GM23338 (cell line): ENCODE measurements around the gene CDC42BPA. TPM values are rescaled to one million over a fixed set of nuclear protein-coding genes. Genes with fewer than 3 reads are reported as not detected.

Experiments
- ATAC-seq: fragments of 200-7000 bp; cut with Tn5 transposase; 3 replicates; pipeline ENCODE4 v1.9.1; 2020
- DNase-seq: peaks from one replicate; pipeline ENCODE4 v3.0.0-alpha.2; 2015; ENCODE audit warnings: low spot score
- H2AFZ ChIP-seq: fragments of 200-600 bp; sonication (generic); 2 replicates; pipeline ENCODE4 v1.8.0; 2016; ENCODE audit warnings: antibody characterized with exemption, mild to moderate bottlenecking, moderate library complexity
- H3F3A ChIP-seq: fragments of 200-600 bp; sonication (generic); replicated peaks from 2 replicates; pipeline ENCODE4 v1.8.0; 2017; ENCODE audit warnings: antibody characterized with exemption, mixed run types, low read depth
- H3K27ac ChIP-seq: fragments of 200-600 bp; sonication (generic); 2 replicates; pipeline ENCODE4 v1.6.1; 2016; ENCODE audit warnings: low read depth
- H3K27me3 ChIP-seq: fragments of 200-600 bp; sonication (generic); 2 replicates; pipeline ENCODE4 v1.8.0; 2016; ENCODE audit warnings: mild to moderate bottlenecking, mixed run types, moderate library complexity; ENCODE audit not compliant: insufficient read depth
- H3K36me3 ChIP-seq: fragments of 200-600 bp; sonication (generic); 2 replicates; pipeline ENCODE4 v1.8.0; 2016; ENCODE audit warnings: mild to moderate bottlenecking; ENCODE audit not compliant: insufficient read depth
- H3K4me1 ChIP-seq: fragments of 200-600 bp; sonication (generic); 2 replicates; pipeline ENCODE4 v1.8.0; 2016; ENCODE audit warnings: mild to moderate bottlenecking, moderate library complexity; ENCODE audit not compliant: insufficient read depth
- H3K4me2 ChIP-seq: fragments of 200-600 bp; sonication (generic); 2 replicates; pipeline ENCODE4 v1.7.1; 2017; ENCODE audit warnings: mixed run types
- H3K4me3 ChIP-seq: fragments of 200-600 bp; sonication (generic); 2 replicates; pipeline ENCODE4 v1.6.1; 2016; ENCODE audit warnings: mixed run types
- H3K79me2 ChIP-seq: fragments of 200-600 bp; sonication (generic); replicated peaks from 2 replicates; pipeline ENCODE4 v1.8.0; 2017; ENCODE audit warnings: mild to moderate bottlenecking; ENCODE audit not compliant: insufficient read depth
- H3K9me2 ChIP-seq: fragments of 200-600 bp; sonication (generic); 2 replicates; pipeline ENCODE4 v1.8.0; 2017; ENCODE audit not compliant: insufficient read depth
- H4K20me1 ChIP-seq: fragments of 200-600 bp; sonication (generic); replicated peaks from 2 replicates; pipeline ENCODE4 v1.8.0; 2017; ENCODE audit warnings: mild to moderate bottlenecking; ENCODE audit not compliant: insufficient read depth
- H3K27ac Mint-ChIP-seq: 2 replicates; pipeline ENCODE4 v1.8.0; 2020; ENCODE audit warnings: inconsistent platforms, mild to moderate bottlenecking, moderate library complexity, mixed read lengths
- H3K27me3 Mint-ChIP-seq: 3 replicates; pipeline ENCODE4 v1.8.0; 2022; ENCODE audit warnings: low read depth, mild to moderate bottlenecking, moderate library complexity, mixed read lengths, inconsistent platforms; ENCODE audit not compliant: insufficient read depth, poor library complexity
- H3K36me3 Mint-ChIP-seq: 3 replicates; pipeline ENCODE4 v1.8.0; 2021; ENCODE audit warnings: low read depth, mild to moderate bottlenecking, inconsistent platforms, moderate library complexity, mixed read lengths
- H3K4me1 Mint-ChIP-seq: 3 replicates; pipeline ENCODE4 v1.8.0; 2020; ENCODE audit warnings: mild to moderate bottlenecking, inconsistent platforms, mixed read lengths
- H3K4me3 Mint-ChIP-seq: 3 replicates; pipeline ENCODE4 v1.8.0; 2021; ENCODE audit warnings: moderate library complexity, mild to moderate bottlenecking, inconsistent platforms, mixed read lengths
- H3K9me3 Mint-ChIP-seq: 3 replicates; pipeline ENCODE4 v1.8.0; 2020; ENCODE audit warnings: moderate library complexity, mild to moderate bottlenecking, inconsistent platforms, mixed read lengths
- CREB1 ChIP-seq: fragments of 250-450 bp; sonication (Bioruptor Pico); IDR thresholded peaks from 2 replicates; pipeline ENCODE4 v1.5.0; 2020; ENCODE audit warnings: low read depth, mild to moderate bottlenecking, moderate library complexity
- CTCF ChIP-seq, 2 experiments: fragments of 200-600 bp in 1 of 2; sonication (generic) in 1 of 2; conservative IDR thresholded peaks; 2 replicates each; pipeline versions ENCODE4 v1.5.1 to v1.6.1; 2016 to 2017; ENCODE audit warnings: antibody characterized with exemption in 2 of 2, low read depth in 2 of 2, mild to moderate bottlenecking in 2 of 2, moderate library complexity in 1 of 2
- ETS1 ChIP-seq: IDR thresholded peaks from 2 replicates; pipeline ENCODE4 v1.6.1; 2016; ENCODE audit warnings: antibody characterized with exemption
- EZH2 ChIP-seq: fragments of 200-600 bp; sonication (generic); IDR thresholded peaks from one replicate; pipeline ENCODE4 v1.8.0; 2017; ENCODE audit warnings: antibody characterized with exemption, mild to moderate bottlenecking, low read depth; ENCODE audit not compliant: unreplicated experiment
- NANOG ChIP-seq: IDR thresholded peaks from 2 replicates; pipeline ENCODE4 v1.6.1; 2016; ENCODE audit warnings: antibody characterized with exemption, borderline replicate concordance
- POLR2AphosphoS5 ChIP-seq: IDR thresholded peaks from 2 replicates; pipeline ENCODE4 v1.6.1; 2016; ENCODE audit warnings: antibody characterized with exemption, low read depth
- REST ChIP-seq: IDR thresholded peaks from one replicate; pipeline ENCODE4 v1.6.1; 2018; ENCODE audit warnings: antibody characterized with exemption; ENCODE audit not compliant: unreplicated experiment
- STAT1 ChIP-seq: IDR thresholded peaks from one replicate; pipeline ENCODE4 v1.6.1; 2016; ENCODE audit warnings: antibody characterized with exemption; ENCODE audit not compliant: unreplicated experiment
- polyA plus RNA-seq: library from polyadenylated mRNA; unstranded; fragments of >200 nt; fragmentation: Nextera tagmentation; extraction: Ambion mirVana; gene quantifications from 2 replicates; pipeline ENCODE4 v1.2.1, GENCODE V29; 2016
- total RNA-seq: library from RNA; depleted of rRNA; stranded (reverse); fragments of >200 nt; shearing (Covaris generic); gene quantifications from 2 replicates; pipeline ENCODE4 v1.2.3, GENCODE V29; 2014

The CDC42BPA gene
- total and polyA plus RNA-seq, 2 experiments from 2014 or later = 17.7 to 40.1 TPM

GRCh38 chr1:227314014-227314848 lies 4.1 kb downstream of the CDC42BPA start:
- DNase-seq (no peak), ATAC-seq (no peak)
- H3K4me3 Mint-ChIP-seq = peak overlapping the region; percentile 92
- no peak overlapping the region for H2AFZ ChIP-seq
- no peaks in the 10 kb centered on the region; the same call in 1 of the 2 replicates for H3F3A ChIP-seq
- H3K36me3 ChIP-seq = no peaks in the 10 kb centered on the region
- H3K4me1 ChIP-seq = peaks cover 10% of the 10 kb centered on the region; the same call in 1 of the 2 replicates
- no peaks in the 10 kb centered on the region for H3K9me3 Mint-ChIP-seq
- H3K9me2 ChIP-seq = no peaks in the 10 kb centered on the region
- H3K79me2 ChIP-seq = peaks cover 83% of the 10 kb centered on the region
- H3K4me1 Mint-ChIP-seq = peaks cover 28% of the 10 kb centered on the region
- no peaks in the 10 kb centered on the region for H3K27me3 ChIP-seq
- peak overlapping the region; percentile 81 for H3K4me2 ChIP-seq
- H3K27me3 Mint-ChIP-seq = peaks cover 11% of the 10 kb centered on the region
- peak overlapping the region; percentile 70 for H3K4me3 ChIP-seq
- H3K36me3 Mint-ChIP-seq = peaks cover 3% of the 10 kb centered on the region; the same call in 1 of the 3 replicates
- no peak for TF ChIP-seq POLR2AphosphoS5
- no peak for TF ChIP-seq CREB1 (CRISPR knock-in tag)
- TF ChIP-seq STAT1 = no peak
- TF ChIP-seq ETS1 = no peak
- no peak for TF ChIP-seq NANOG
- TF ChIP-seq EZH2 = no peak
- no peak for TF ChIP-seq REST
- TF ChIP-seq CTCF (conservative IDR thresholded peaks at IDR 0.05; ENCODE audit: low read depth in 2 of 2) = no peak
- H4K20me1 ChIP-seq = 0 out of 2 replicates have a peak, but pooled peaks cover 5% of the 10 kb centered on the region
- H3K27ac ChIP-seq = no peak overlapping the region
- no peak overlapping the region for H3K27ac Mint-ChIP-seq
